ENCODE measurements around the gene ADIPOQ. TPM values are rescaled to one million over a fixed set of nuclear protein-coding genes. Genes with fewer than 3 reads are reported as not detected.

The ADIPOQ gene
- total RNA-seq, 3 donors from 2014 or later (not counting 1 experiment from before 2014, with no cell fraction given): not detected

DNA sequence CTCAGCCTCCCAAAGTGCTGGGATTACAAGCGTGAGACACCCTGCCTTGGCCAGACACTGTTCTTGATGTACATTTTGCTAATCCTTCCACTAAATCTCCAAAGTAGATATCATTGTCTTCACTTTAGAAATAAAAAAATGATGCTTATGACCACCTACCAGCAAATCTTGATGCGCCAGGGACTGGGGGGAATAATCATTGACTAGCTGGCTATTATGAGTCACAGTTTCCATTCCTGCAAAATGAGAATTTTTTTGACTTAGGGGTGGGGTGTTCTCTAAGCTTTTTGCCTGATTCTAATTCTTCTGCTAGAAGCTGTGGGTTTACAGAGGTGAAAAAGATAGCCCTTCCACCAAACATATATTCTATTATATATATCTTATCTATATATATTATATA, 19.1 kb upstream of the ADIPOQ start:
- DNase-seq: no peak
- Mint-ChIP-seq H3K27me3 (ENCODE audit: low read depth in 2 of 2) (peaks cover 25 to 26% of the 10 kb centered on the region in 2 donors), H3K4me3 (no peak overlapping the region), H3K36me3 (no peaks in the 10 kb centered on the region), H3K27ac (no peak overlapping the region), H3K4me1 (peaks cover 11 to 20% of the 10 kb centered on the region in 2 donors), H3K9me3 (no peaks in the 10 kb centered on the region)
- 94% methylated on average over 1 of the region's 2 CpGs for WGBS (ENCODE audit: insufficient coverage)
- no peak for ATAC-seq
- H3K9me3 ChIP-seq (ENCODE audit: control insufficient read depth, insufficient read depth, low read length): no peaks in the 10 kb centered on the region
- no peaks in the 10 kb centered on the region for H3K36me3 ChIP-seq (ENCODE audit: control insufficient read depth, insufficient read depth, low read length)
- TF ChIP-seq CTCF (IDR thresholded peaks at IDR 0.05): no peak
- H3K27ac ChIP-seq (ENCODE audit: low read length): no peak overlapping the region
- H3K27me3 ChIP-seq (ENCODE audit: control insufficient read depth, insufficient read depth, low read length): peaks cover 25% of the 10 kb centered on the region
- H3K4me3 ChIP-seq (ENCODE audit: low read length): no peak overlapping the region
- intact Hi-C loops (cut with micrococcal nuclease): loop anchor here (10.0 kb wide), 1 partner anchor 839 kb away; no protein-coding TSS in a partner anchor
- peaks cover 31% of the 10 kb centered on the region for H3K4me1 ChIP-seq (ENCODE audit: control insufficient read depth, insufficient read depth, low read length)

DNA sequence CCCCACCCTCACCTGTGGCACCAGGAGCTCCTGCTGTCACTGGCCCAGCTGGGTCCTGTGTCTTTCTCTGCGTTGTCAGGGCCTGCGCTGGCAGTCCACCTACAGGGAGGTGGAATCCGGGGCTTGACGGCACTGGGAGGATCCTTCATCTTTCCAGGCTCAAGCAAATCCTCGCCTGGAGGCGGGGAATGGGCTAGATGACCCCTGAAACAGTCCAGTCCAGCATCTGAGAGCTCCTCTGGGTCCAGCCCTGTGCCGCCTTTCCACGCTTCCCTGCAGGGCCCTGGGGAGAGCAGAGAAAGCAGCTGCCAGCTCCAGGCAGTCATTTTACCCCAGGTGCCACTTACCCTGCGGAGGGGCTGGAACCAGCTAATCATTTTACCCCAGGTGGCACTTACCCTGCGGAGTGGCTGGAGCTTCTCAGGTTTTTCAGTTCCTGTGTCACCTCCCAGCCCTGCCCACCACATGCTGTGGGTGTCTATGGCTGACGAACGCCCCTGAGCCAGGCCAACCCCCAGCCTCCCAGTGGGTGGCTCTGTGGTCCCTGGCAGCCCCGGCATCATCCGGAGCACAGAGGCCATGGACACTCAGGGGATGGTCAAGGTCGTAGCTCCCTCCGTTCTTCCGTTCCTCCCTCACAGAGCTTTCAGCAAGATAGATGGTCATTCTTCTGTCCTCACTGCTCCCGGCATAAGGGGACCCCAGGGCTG, 17.9 kb upstream of the ADIPOQ start:
- no peak for TF ChIP-seq CTCF (IDR thresholded peaks at IDR 0.05)
- ATAC-seq (no peak), DNase-seq (no peak)
- H3K4me1 ChIP-seq (ENCODE audit: control insufficient read depth, insufficient read depth, low read length): peaks cover 31% of the 10 kb centered on the region
- peaks cover 33% of the 10 kb centered on the region for H3K27me3 ChIP-seq (ENCODE audit: control insufficient read depth, insufficient read depth, low read length)
- no peak overlapping the region for H3K27ac Mint-ChIP-seq
- no peaks in the 10 kb centered on the region for H3K36me3 Mint-ChIP-seq
- no peaks in the 10 kb centered on the region for H3K9me3 ChIP-seq (ENCODE audit: control insufficient read depth, insufficient read depth, low read length)
- H3K4me3 Mint-ChIP-seq: no peak overlapping the region
- H3K27ac ChIP-seq (ENCODE audit: low read length): no peak overlapping the region
- H3K4me3 ChIP-seq (ENCODE audit: low read length): no peak overlapping the region
- no peaks in the 10 kb centered on the region for H3K36me3 ChIP-seq (ENCODE audit: control insufficient read depth, insufficient read depth, low read length)
- H3K27me3 Mint-ChIP-seq (ENCODE audit: low read depth in 2 of 2): peaks cover 29 to 33% of the 10 kb centered on the region in 2 donors
- intact Hi-C loops (cut with micrococcal nuclease): loop anchor here (10.0 kb wide), 1 partner anchor 840 kb away; no protein-coding TSS in a partner anchor
- WGBS (ENCODE audit: insufficient coverage): 62% methylated on average over 18 of the region's 18 CpGs
- no peaks in the 10 kb centered on the region for H3K9me3 Mint-ChIP-seq
- H3K4me1 Mint-ChIP-seq: peaks cover 11 to 20% of the 10 kb centered on the region in 2 donors

- WGBS (ENCODE audit: insufficient coverage): 10% methylated on average over 23 of the region's 23 CpGs
- Histone ChIP-seq H3K9me3 (ENCODE audit: control insufficient read depth, insufficient read depth, low read length) (no peaks in the 10 kb centered on the region), H3K4me1 (ENCODE audit: control insufficient read depth, insufficient read depth, low read length) (peaks cover 31% of the 10 kb centered on the region), H3K27ac (ENCODE audit: low read length) (no peak overlapping the region), H3K36me3 (ENCODE audit: control insufficient read depth, insufficient read depth, low read length) (no peaks in the 10 kb centered on the region), H3K4me3 (ENCODE audit: low read length) (no peak overlapping the region), H3K27me3 (ENCODE audit: control insufficient read depth, insufficient read depth, low read length) (peaks cover 39% of the 10 kb centered on the region)
- peak in 2 of 3 donors; percentile 17 to 24 for ATAC-seq
- peak; percentile 24 to 50 for DNase-seq
- Mint-ChIP-seq H3K4me3 (peak overlapping the region; percentile 17), H3K27ac (peak overlapping the region in 1 of 2 donors; percentile 49), H3K9me3 (no peaks in the 10 kb centered on the region), H3K27me3 (ENCODE audit: low read depth in 2 of 2) (peaks cover 37 to 41% of the 10 kb centered on the region in 2 donors), H3K36me3 (no peaks in the 10 kb centered on the region), H3K4me1 (peaks cover 11 to 20% of the 10 kb centered on the region in 2 donors)
- intact Hi-C loops (cut with micrococcal nuclease): loop anchor here (10.0 kb wide), 1 partner anchor 841 kb away; no protein-coding TSS in a partner anchor
- no peak for TF ChIP-seq CTCF (IDR thresholded peaks at IDR 0.05)
Measured at GRCh38 chr3:186825294-186825821, 17.2 kb upstream of the ADIPOQ start.

All from natural killer cell (primary cell).